ENCODE data around the gene PIK3CB. TPM values are rescaled to one million over a fixed set of nuclear protein-coding genes. Genes with fewer than 3 reads are reported as not detected.

Gene PIK3CB
- total and polyA plus RNA-seq, 2 of the 8 experiments (the other 6 are each of a cell fraction or from before 2014, with no cell fraction given), result 8.3 to 35.2 TPM

DNA sequence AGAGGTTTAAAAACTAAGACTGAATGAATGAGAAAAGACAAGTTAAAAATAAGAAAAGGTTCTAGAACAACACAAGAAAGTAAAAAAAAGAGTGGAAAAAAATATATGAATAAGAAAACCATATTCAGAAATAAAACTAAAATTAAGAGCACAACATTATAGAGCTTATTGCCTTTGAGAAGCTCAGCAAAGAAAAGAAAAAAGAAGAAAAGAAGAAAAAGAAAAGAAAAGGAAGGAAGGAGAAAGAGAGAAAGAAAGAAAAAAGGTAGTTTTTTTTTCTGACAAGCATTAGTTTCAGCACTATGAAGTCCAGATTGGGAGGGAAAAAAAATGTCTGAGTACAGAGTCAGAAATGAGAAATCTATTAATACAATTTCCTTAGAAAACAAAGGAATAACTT lies 144.7 kb downstream of the PIK3CB start:
- Histone ChIP-seq H3K56ac (replicated peaks; ENCODE audit: insufficient read length, low read depth, low read length) (no peak overlapping the region), H3K14ac (ENCODE audit: insufficient read length) (no peak overlapping the region), H4K8ac (ENCODE audit: extremely low read depth, insufficient read depth, low read length) (no peak overlapping the region), H3K23me2 (ENCODE audit: low read depth, low read length) (no peaks in the 10 kb centered on the region), H2BK12ac (ENCODE audit: low read depth, low read length) (no peak overlapping the region), H2AK5ac (ENCODE audit: low read depth, low read length) (no peak overlapping the region), H3K18ac (ENCODE audit: extremely low read depth, low read length) (no peak overlapping the region), H2AFZ (ENCODE audit: low read length) (no peak overlapping the region), H3K79me2 (ENCODE audit: control insufficient read depth in 1 of 2, insufficient read depth in 2 of 2, low read length in 2 of 2) (no peaks in the 10 kb centered on the region), H3K23ac (ENCODE audit: insufficient read length) (no peak overlapping the region), H4K5ac (ENCODE audit: insufficient read length, low read depth, low read length) (no peak overlapping the region), H2BK120ac (replicated peaks; ENCODE audit: low read depth, low read length) (no peak overlapping the region), H2BK5ac (ENCODE audit: low read depth, low read length) (no peak overlapping the region), H2BK15ac (ENCODE audit: low read length) (no peak overlapping the region), H3K36me3 (ENCODE audit: control insufficient read depth in 2 of 4, insufficient read depth in 4 of 4, low read length in 3 of 4) (peaks cover 0 to 22% (median 4%) of the 10 kb centered on the region in 4 experiments; a peak in 3 of 8 replicates), H3K4ac (replicated peaks; ENCODE audit: insufficient read length, low read depth, low read length) (no peak overlapping the region), H3K79me1 (ENCODE audit: low read depth, low read length) (no peaks in the 10 kb centered on the region), H3K27ac (ENCODE audit: low read depth, low read length) (no peak overlapping the region), H4K91ac (replicated peaks; ENCODE audit: insufficient read length, low read length) (no peak overlapping the region), H3K9me3 (ENCODE audit: insufficient read depth in 2 of 2, low read depth in 1 of 2, low read length in 1 of 2) (no peaks in the 10 kb centered on the region), H3K27me3 (replicated peaks in 1 of 4; ENCODE audit: control insufficient read depth in 3 of 4, extremely low read depth in 1 of 4, insufficient read depth in 3 of 4, low read length in 3 of 4) (no peaks in the 10 kb centered on the region), H3K4me3 (ENCODE audit: extremely low read depth in 1 of 4, insufficient read depth in 2 of 4, low read depth in 3 of 4, low read length in 4 of 4) (no peak overlapping the region), H4K20me1 (replicated peaks in 1 of 2; ENCODE audit: control insufficient read depth in 1 of 2, insufficient read depth in 2 of 2, low read length in 2 of 2) (no peaks in the 10 kb centered on the region), H2BK20ac (ENCODE audit: low read length) (no peak overlapping the region), H3K4me1 (replicated peaks in 1 of 4; ENCODE audit: control insufficient read depth in 3 of 4, insufficient read depth in 4 of 4, low read length in 3 of 4) (no peaks in the 10 kb centered on the region), H3K4me2 (ENCODE audit: insufficient read depth in 1 of 2, low read depth in 2 of 2, low read length in 2 of 2) (no peak overlapping the region), H3K9ac (replicated peaks in 1 of 4; ENCODE audit: extremely low read depth in 1 of 4, low read depth in 3 of 4, low read length in 3 of 4) (no peak overlapping the region)
- FAIRE-seq, result no peak
- CTCF ChIA-PET (ENCODE audit: partially characterized antibody), result interaction anchor here (0.6 to 3.9 kb wide), 6 partner anchors 16 to 226 kb away, joined by 3 to 20 read pairs (median 4); no protein-coding TSS in a partner anchor
- DNase-seq (ENCODE audit: low read depth in 1 of 2, low spot score in 2 of 2), result no peak
- POLR2A ChIA-PET (ENCODE audit: partially characterized antibody), result interaction anchor here (0.6 to 1.2 kb wide), 2 partner anchors 98 to 243 kb away, joined by 3 read pairs; no protein-coding TSS in a partner anchor
- TF ChIP-seq MAFK (IDR thresholded peaks at IDR 0.05; ENCODE audit: low read depth, low read length), result no peak
- no peak for TF ChIP-seq NANOG (IDR thresholded peaks at IDR 0.05; ENCODE audit: insufficient read depth, low read depth, low read length, poor library complexity, severe bottlenecking)
- TF ChIP-seq EZH2 (IDR thresholded peaks at IDR 0.05; ENCODE audit: low read depth, low read length, severe bottlenecking), result no peak
- TF ChIP-seq SIN3A (conservative IDR thresholded peaks at IDR 0.05 in 1 of 2, IDR thresholded peaks at IDR 0.05 in 1 of 2; ENCODE audit: low read depth in 1 of 2, low read length in 2 of 2), result no peak
- no peak for TF ChIP-seq CEBPB (IDR thresholded peaks at IDR 0.05; ENCODE audit: low read depth, low read length)
- no peak for TF ChIP-seq USF2 (IDR thresholded peaks at IDR 0.05; ENCODE audit: low read length)
- TF ChIP-seq CBX8 (IDR thresholded peaks at IDR 0.05; ENCODE audit: borderline replicate concordance, low read depth, low read length), result no peak
- TF ChIP-seq SP4 (IDR thresholded peaks at IDR 0.05; ENCODE audit: low read length), result no peak
- TF ChIP-seq CTCF (IDR thresholded peaks at IDR 0.05; ENCODE audit: control extremely low read depth in 1 of 3, insufficient read depth in 1 of 3, low read depth in 1 of 3, low read length in 3 of 3), result no peak
- TF ChIP-seq POLR2A (IDR thresholded peaks at IDR 0.05; ENCODE audit: control extremely low read depth in 1 of 2, low read depth in 2 of 2, low read length in 2 of 2), result no peak
- TF ChIP-seq, protein P1, sequence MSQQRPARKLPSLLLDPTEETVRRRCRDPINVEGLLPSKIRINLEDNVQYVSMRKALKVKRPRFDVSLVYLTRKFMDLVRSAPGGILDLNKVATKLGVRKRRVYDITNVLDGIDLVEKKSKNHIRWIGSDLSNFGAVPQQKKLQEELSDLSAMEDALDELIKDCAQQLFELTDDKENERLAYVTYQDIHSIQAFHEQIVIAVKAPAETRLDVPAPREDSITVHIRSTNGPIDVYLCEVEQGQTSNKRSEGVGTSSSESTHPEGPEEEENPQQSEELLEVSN (IDR thresholded peaks at IDR 0.05), result no peak
